Measurements from ENCODE around the gene BIRC3.

DNA sequence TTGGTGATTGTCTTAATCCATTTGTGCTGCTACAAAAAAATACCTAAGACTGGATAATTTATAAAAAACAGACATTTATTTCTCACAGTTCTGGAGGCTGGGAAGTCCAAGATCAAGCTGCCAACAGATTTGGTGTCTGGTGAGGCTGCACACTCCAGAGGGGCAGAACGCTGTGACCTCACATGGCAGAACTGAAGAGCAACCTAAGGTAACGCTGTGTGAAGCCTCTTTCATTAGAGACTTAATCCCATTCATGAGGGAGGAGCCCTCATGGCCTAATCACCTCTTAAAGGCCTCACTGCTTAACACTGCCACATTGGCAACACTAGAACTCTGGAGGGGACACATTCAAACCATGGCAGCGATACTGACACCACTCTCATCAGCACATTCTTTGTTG is 42.7 kb upstream of the BIRC3 start:
- TF ChIP-seq, protein P1, sequence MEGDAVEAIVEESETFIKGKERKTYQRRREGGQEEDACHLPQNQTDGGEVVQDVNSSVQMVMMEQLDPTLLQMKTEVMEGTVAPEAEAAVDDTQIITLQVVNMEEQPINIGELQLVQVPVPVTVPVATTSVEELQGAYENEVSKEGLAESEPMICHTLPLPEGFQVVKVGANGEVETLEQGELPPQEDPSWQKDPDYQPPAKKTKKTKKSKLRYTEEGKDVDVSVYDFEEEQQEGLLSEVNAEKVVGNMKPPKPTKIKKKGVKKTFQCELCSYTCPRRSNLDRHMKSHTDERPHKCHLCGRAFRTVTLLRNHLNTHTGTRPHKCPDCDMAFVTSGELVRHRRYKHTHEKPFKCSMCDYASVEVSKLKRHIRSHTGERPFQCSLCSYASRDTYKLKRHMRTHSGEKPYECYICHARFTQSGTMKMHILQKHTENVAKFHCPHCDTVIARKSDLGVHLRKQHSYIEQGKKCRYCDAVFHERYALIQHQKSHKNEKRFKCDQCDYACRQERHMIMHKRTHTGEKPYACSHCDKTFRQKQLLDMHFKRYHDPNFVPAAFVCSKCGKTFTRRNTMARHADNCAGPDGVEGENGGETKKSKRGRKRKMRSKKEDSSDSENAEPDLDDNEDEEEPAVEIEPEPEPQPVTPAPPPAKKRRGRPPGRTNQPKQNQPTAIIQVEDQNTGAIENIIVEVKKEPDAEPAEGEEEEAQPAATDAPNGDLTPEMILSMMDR (conservative IDR thresholded peaks at IDR 0.05; ENCODE audit: low read depth, low read length), result no peak
- TF ChIP-seq POLR2A (IDR thresholded peaks at IDR 0.05; ENCODE audit: low read depth, low read length) (no peak), RAD21 (IDR thresholded peaks at IDR 0.05; ENCODE audit: low read length) (no peak), FOS (IDR thresholded peaks at IDR 0.05; ENCODE audit: low read depth, low read length) (no peak), MAFK (IDR thresholded peaks at IDR 0.05; ENCODE audit: low read depth, low read length) (no peak), RCOR1 (IDR thresholded peaks at IDR 0.05; ENCODE audit: insufficient replicate concordance, low read length) (no peak), CEBPB (IDR thresholded peaks at IDR 0.05; ENCODE audit: low read depth, low read length) (no peak), SMC3 (IDR thresholded peaks at IDR 0.05; ENCODE audit: low read depth, low read length) (no peak), RFX5 (IDR thresholded peaks at IDR 0.05; ENCODE audit: low read depth, low read length) (no peak), MXI1 (IDR thresholded peaks at IDR 0.05; ENCODE audit: borderline replicate concordance, low read depth, low read length) (no peak), BHLHE40 (IDR thresholded peaks at IDR 0.05; ENCODE audit: low read depth, low read length) (no peak), MAZ (IDR thresholded peaks at IDR 0.05; ENCODE audit: borderline replicate concordance, low read depth, low read length) (no peak)

All from IMR-90 (cell line).